Posterior cingulate gyrus (tissue), 11 donors: ENCODE measurements around the gene EIF5B.

Experiments used
- DNase-seq, 10 donors: peaks; one replicate each; pipeline versions ENCODE4 v3.0.0 to v3.0.0-alpha.2; 2020 to 2021; ENCODE audit warnings: mixed read lengths in 3 of 10
- intact Hi-C: fragments of 100-400 bp; cut with DNase I; formaldehyde crosslinking; loops from one replicate; pipeline ENCODE4 v1.15.1; 2023

EIF5B gene

GRCh38 chr2:99404797-99405669, 67.8 kb downstream of the EIF5B start:
- no peak for DNase-seq
- intact Hi-C loops, result no loop called here

- intact Hi-C loops, result no loop called here
- no peak for DNase-seq
Measured at GRCh38 chr2:99406137-99406536, 68.9 kb downstream of the EIF5B start.

- intact Hi-C loops, result no loop called here
- DNase-seq, result no peak
Measured at GRCh38 chr2:99410276-99410675, 73.1 kb downstream of the EIF5B start.

GRCh38 chr2:99414566-99414965, 77.4 kb downstream of the EIF5B start:
- no peak for DNase-seq
- intact Hi-C loops, result no loop called here

GRCh38 chr2:99417396-99417795, 80.2 kb downstream of the EIF5B start:
- intact Hi-C loops, result no loop called here
- DNase-seq, result no peak

GRCh38 chr2:99420031-99420430, 82.8 kb downstream of the EIF5B start:
- DNase-seq, result no peak
- intact Hi-C loops, result no loop called here

- intact Hi-C loops, result no loop called here
- no peak for DNase-seq
Measured at GRCh38 chr2:99420751-99421299, 83.6 kb downstream of the EIF5B start.

GRCh38 chr2:99421469-99421868, 84.3 kb downstream of the EIF5B start:
- intact Hi-C loops, result no loop called here
- no peak for DNase-seq

GRCh38 chr2:99422599-99422998, 85.4 kb downstream of the EIF5B start:
- intact Hi-C loops, result no loop called here
- no peak for DNase-seq

- no peak for DNase-seq
- intact Hi-C loops, result no loop called here
Measured at GRCh38 chr2:99424371-99424770, 87.2 kb downstream of the EIF5B start.

GRCh38 chr2:99425022-99425421, 87.8 kb downstream of the EIF5B start:
- no peak for DNase-seq
- intact Hi-C loops, result no loop called here

- DNase-seq, result no peak
- intact Hi-C loops, result no loop called here
Measured at GRCh38 chr2:99430614-99431291, 93.6 kb downstream of the EIF5B start.

GRCh38 chr2:99431587-99432275, 94.5 kb downstream of the EIF5B start:
- no peak for DNase-seq

GRCh38 chr2:99433340-99433739, 96.2 kb downstream of the EIF5B start:
- intact Hi-C loops, result no loop called here
- DNase-seq, result no peak

More at GRCh38 chr2:99431587-99432275, 94.5 kb downstream of the EIF5B start:
- intact Hi-C loops, result no loop called here

- DNase-seq, result no peak
- intact Hi-C loops, result no loop called here
Measured at GRCh38 chr2:99436874-99437273, 99.7 kb downstream of the EIF5B start.

- intact Hi-C loops, result no loop called here
- no peak for DNase-seq
Measured at GRCh38 chr2:99439971-99440505, 102.8 kb downstream of the EIF5B start.

- intact Hi-C loops, result loop anchor here (2.0 kb wide), 1 partner anchor 48 kb away; the partner anchor contains the start of gene REV1
- no peak for DNase-seq
Measured at GRCh38 chr2:99442837-99443236, 105.6 kb downstream of the EIF5B start.

- DNase-seq, result no peak
- intact Hi-C loops, result no loop called here
Measured at GRCh38 chr2:99444222-99444621, 107.0 kb downstream of the EIF5B start.

- DNase-seq, result no peak
- intact Hi-C loops, result no loop called here
Measured at GRCh38 chr2:99445065-99445464, 107.9 kb downstream of the EIF5B start.

GRCh38 chr2:99448556-99448955, 111.4 kb downstream of the EIF5B start:
- intact Hi-C loops, result loop anchor here (1.0 kb wide), 1 partner anchor 48 kb away; no protein-coding TSS in a partner anchor
- no peak for DNase-seq

GRCh38 chr2:99450199-99450598, 113.0 kb downstream of the EIF5B start:
- intact Hi-C loops, result no loop called here
- no peak for DNase-seq
